IMR-90 (cell line): ENCODE measurements around the gene COPS9.

Experiments
- BHLHE40 ChIP-seq: fragments of 150-350 bp; IDR thresholded peaks from 2 replicates; pipeline ENCODE4 v1.6.1; 2016; ENCODE audit warnings: mild to moderate bottlenecking, low read depth, low read length
- MAFK ChIP-seq: IDR thresholded peaks from 2 replicates; pipeline ENCODE4 v1.6.1; 2012; ENCODE audit warnings: low read depth, low read length, improper control_type of control experiment
- MXI1 ChIP-seq: IDR thresholded peaks from 2 replicates; pipeline ENCODE4 v1.6.1; 2012; ENCODE audit warnings: low read depth, mild to moderate bottlenecking, low read length, moderate library complexity, borderline replicate concordance
- POLR2A ChIP-seq: IDR thresholded peaks from 2 replicates; pipeline ENCODE4 v1.6.1; 2012; ENCODE audit warnings: mild to moderate bottlenecking, low read depth, low read length
- RAD21 ChIP-seq: IDR thresholded peaks from 2 replicates; pipeline ENCODE4 v1.6.1; 2012; ENCODE audit warnings: low read length, improper control_type of control experiment
- RCOR1 ChIP-seq: IDR thresholded peaks from 2 replicates; pipeline ENCODE4 v1.6.1; 2012; ENCODE audit warnings: mild to moderate bottlenecking, low read length, improper control_type of control experiment; ENCODE audit not compliant: insufficient replicate concordance
- SMC3 ChIP-seq: fragments of 150-350 bp; IDR thresholded peaks from 2 replicates; pipeline ENCODE4 v1.6.1; 2016; ENCODE audit warnings: low read depth, mild to moderate bottlenecking, antibody characterized with exemption, low read length, moderate library complexity
- TF ChIP-seq, protein P1 (sequence below): conservative IDR thresholded peaks from 2 replicates; pipeline ENCODE4 v1.5.1; 2012; ENCODE audit warnings: mild to moderate bottlenecking, low read depth, low read length, improper control_type of control experiment
- TF ChIP-seq, protein P2 (sequence below): fragments of 150-350 bp; IDR thresholded peaks from 2 replicates; pipeline ENCODE4 v1.6.1; 2017; ENCODE audit warnings: mild to moderate bottlenecking, antibody characterized with exemption, low read length, low read depth

DNA sequence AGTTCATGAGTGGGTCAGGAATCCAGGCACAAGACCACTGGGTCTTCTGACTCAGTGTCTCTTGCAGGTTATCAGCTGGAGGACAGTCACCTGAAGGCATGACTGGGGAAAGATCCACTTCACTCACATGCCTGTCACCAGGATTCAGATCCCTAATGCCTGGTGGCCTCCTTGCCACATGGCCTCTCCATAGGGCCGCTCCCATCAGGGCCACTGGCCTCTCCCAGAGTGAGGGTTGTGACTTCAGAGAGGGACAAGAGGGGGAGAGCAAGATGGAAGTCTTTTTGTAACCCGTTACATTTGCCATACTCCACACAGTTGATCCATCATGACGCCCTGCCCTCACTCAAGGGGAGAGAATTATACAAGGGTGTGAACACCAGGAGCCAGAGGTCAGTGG, 17.3 kb upstream of the COPS9 start:
- TF ChIP-seq, protein P1, sequence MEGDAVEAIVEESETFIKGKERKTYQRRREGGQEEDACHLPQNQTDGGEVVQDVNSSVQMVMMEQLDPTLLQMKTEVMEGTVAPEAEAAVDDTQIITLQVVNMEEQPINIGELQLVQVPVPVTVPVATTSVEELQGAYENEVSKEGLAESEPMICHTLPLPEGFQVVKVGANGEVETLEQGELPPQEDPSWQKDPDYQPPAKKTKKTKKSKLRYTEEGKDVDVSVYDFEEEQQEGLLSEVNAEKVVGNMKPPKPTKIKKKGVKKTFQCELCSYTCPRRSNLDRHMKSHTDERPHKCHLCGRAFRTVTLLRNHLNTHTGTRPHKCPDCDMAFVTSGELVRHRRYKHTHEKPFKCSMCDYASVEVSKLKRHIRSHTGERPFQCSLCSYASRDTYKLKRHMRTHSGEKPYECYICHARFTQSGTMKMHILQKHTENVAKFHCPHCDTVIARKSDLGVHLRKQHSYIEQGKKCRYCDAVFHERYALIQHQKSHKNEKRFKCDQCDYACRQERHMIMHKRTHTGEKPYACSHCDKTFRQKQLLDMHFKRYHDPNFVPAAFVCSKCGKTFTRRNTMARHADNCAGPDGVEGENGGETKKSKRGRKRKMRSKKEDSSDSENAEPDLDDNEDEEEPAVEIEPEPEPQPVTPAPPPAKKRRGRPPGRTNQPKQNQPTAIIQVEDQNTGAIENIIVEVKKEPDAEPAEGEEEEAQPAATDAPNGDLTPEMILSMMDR, result no peak
- TF ChIP-seq MAFK (no peak), RAD21 (no peak), BHLHE40 (no peak), SMC3 (no peak), POLR2A (no peak), MXI1 (no peak), RCOR1 (no peak)
- TF ChIP-seq, protein P2, sequence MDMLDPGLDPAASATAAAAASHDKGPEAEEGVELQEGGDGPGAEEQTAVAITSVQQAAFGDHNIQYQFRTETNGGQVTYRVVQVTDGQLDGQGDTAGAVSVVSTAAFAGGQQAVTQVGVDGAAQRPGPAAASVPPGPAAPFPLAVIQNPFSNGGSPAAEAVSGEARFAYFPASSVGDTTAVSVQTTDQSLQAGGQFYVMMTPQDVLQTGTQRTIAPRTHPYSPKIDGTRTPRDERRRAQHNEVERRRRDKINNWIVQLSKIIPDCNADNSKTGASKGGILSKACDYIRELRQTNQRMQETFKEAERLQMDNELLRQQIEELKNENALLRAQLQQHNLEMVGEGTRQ, result no peak
